ENCODE results near the gene B3GALNT2.
A peak's percentile ranks its signal among the peaks of the same experiment; 100 is the strongest.

The B3GALNT2 gene

GRCh38 chr1:235516862-235517446 is 12.7 kb upstream of the B3GALNT2 start:
- TF ChIP-seq ZNF266 (tag by site-specific recombination; IDR thresholded peaks at IDR 0.05; ENCODE audit: low read depth), result no peak
- peak; percentile 33; the same call in 1 of the 2 replicates for TF ChIP-seq ZBTB20 (tag by site-specific recombination; IDR thresholded peaks at IDR 0.05)
- TF ChIP-seq ZNF776 (tag by site-specific recombination; IDR thresholded peaks at IDR 0.05; ENCODE audit: borderline replicate concordance), result no peak
- no peak for TF ChIP-seq ZNF426 (tag by site-specific recombination; IDR thresholded peaks at IDR 0.05)
- Histone ChIP-seq H3K27ac (ENCODE audit: extremely low read depth, low read depth, low read length) (no peak overlapping the region), H3K4me3 (ENCODE audit: low read depth, low read length) (no peak overlapping the region), H3K36me3 (ENCODE audit: control insufficient read depth in 2 of 2, insufficient read depth in 1 of 2, low read length in 2 of 2) (no peaks in the 10 kb centered on the region), H3K9me3 (ENCODE audit: control insufficient read depth, insufficient read depth, low read depth, low read length) (no peaks in the 10 kb centered on the region), H3K4me1 (ENCODE audit: control insufficient read depth, insufficient read depth, low read length) (no peaks in the 10 kb centered on the region)
- CTCF ChIA-PET, result interaction anchor here (0.6 to 5.6 kb wide), 8 partner anchors 10 to 455 kb away, joined by 3 to 47 read pairs (median 4); no protein-coding TSS in a partner anchor
- POLR2A ChIA-PET, result interaction anchor here (1.3 kb wide), 1 partner anchor 12 kb away, joined by 12 read pairs; the partner anchor contains the start of gene B3GALNT2

GRCh38 chr1:235515844-235516512 is 11.7 kb upstream of the B3GALNT2 start:
- no peak for TF ChIP-seq ZNF692 (tag by site-specific recombination; IDR thresholded peaks at IDR 0.05)
- no peak for TF ChIP-seq ZNF707 (tag by site-specific recombination; IDR thresholded peaks at IDR 0.05)
- no peak for TF ChIP-seq ZNF548 (tag by site-specific recombination; IDR thresholded peaks at IDR 0.05)
- TF ChIP-seq MYNN (tag by site-specific recombination; IDR thresholded peaks at IDR 0.05; ENCODE audit: borderline replicate concordance), result peak; percentile 55; the same call in 1 of the 2 replicates
- H3K9me3 ChIP-seq (ENCODE audit: control insufficient read depth, insufficient read depth, low read depth, low read length), result no peaks in the 10 kb centered on the region
- H3K27ac ChIP-seq (ENCODE audit: extremely low read depth, low read depth, low read length), result no peak overlapping the region
- CTCF ChIA-PET, result interaction anchor here (0.5 to 5.6 kb wide), 12 partner anchors 11 to 1116 kb away, joined by 3 to 47 read pairs (median 4); no protein-coding TSS in a partner anchor
- no peak overlapping the region for H3K4me3 ChIP-seq (ENCODE audit: low read depth, low read length)
- no peaks in the 10 kb centered on the region for H3K36me3 ChIP-seq (ENCODE audit: control insufficient read depth in 2 of 2, insufficient read depth in 1 of 2, low read length in 2 of 2)
- H3K4me1 ChIP-seq (ENCODE audit: control insufficient read depth, insufficient read depth, low read length), result no peaks in the 10 kb centered on the region
- POLR2A ChIA-PET, result interaction anchor here (1.3 kb wide), 1 partner anchor 11 kb away, joined by 12 read pairs; the partner anchor contains the start of gene B3GALNT2

- CTCF ChIA-PET, result interaction anchor here (0.6 to 5.6 kb wide), 54 partner anchors 8 to 567 kb away, joined by 3 to 47 read pairs (median 4); partner anchors contain the start of gene B3GALNT2
- Histone ChIP-seq H3K36me3 (ENCODE audit: control insufficient read depth in 2 of 2, insufficient read depth in 1 of 2, low read length in 2 of 2) (no peaks in the 10 kb centered on the region), H3K4me1 (ENCODE audit: control insufficient read depth, insufficient read depth, low read length) (no peaks in the 10 kb centered on the region), H3K4me3 (ENCODE audit: low read depth, low read length) (no peak overlapping the region), H3K27ac (ENCODE audit: extremely low read depth, low read depth, low read length) (no peak overlapping the region), H3K9me3 (ENCODE audit: control insufficient read depth, insufficient read depth, low read depth, low read length) (no peaks in the 10 kb centered on the region)
- POLR2A ChIA-PET, result interaction anchor here (0.6 to 1.0 kb wide), 2 partner anchors 9 to 78 kb away, joined by 3 to 11 read pairs; partner anchors contain the start of gene B3GALNT2
- no peak for TF ChIP-seq ZNF398 (tag by site-specific recombination; IDR thresholded peaks at IDR 0.05)
- peak; percentile 62 for TF ChIP-seq SP7 (tag by site-specific recombination; IDR thresholded peaks at IDR 0.05)
- TF ChIP-seq IKZF3 (tag by site-specific recombination; IDR thresholded peaks at IDR 0.05), result peak; percentile 56; the same call in 1 of the 2 replicates
- no peak for TF ChIP-seq ZFP37 (tag by site-specific recombination; IDR thresholded peaks at IDR 0.05)
- no peak for TF ChIP-seq ZNF140 (tag by site-specific recombination; IDR thresholded peaks at IDR 0.05)
- TF ChIP-seq ZNF335 (tag by site-specific recombination; conservative IDR thresholded peaks at IDR 0.05), result no peak
- TF ChIP-seq ZNF24 (tag by site-specific recombination; IDR thresholded peaks at IDR 0.05), result 0 out of 2 replicates have a peak, but pooled peaks have one; percentile 11
- 0 out of 2 replicates have a peak, but pooled peaks have one; percentile 28 for TF ChIP-seq ZNF501 (tag by site-specific recombination; IDR thresholded peaks at IDR 0.05)
- peak; percentile 19; the same call in 1 of the 2 replicates for TF ChIP-seq ZNF449 (tag by site-specific recombination; IDR thresholded peaks at IDR 0.05)
- peak; percentile 86; the same call in 1 of the 2 replicates for TF ChIP-seq ZNF660 (tag by site-specific recombination; IDR thresholded peaks at IDR 0.05)
- TF ChIP-seq ZNF292 (tag by site-specific recombination; IDR thresholded peaks at IDR 0.05; ENCODE audit: borderline replicate concordance, low read depth), result no peak
- TF ChIP-seq CTCF (tag by site-specific recombination; IDR thresholded peaks at IDR 0.05), result peak; percentile 61; the same call in 1 of the 2 replicates
- TF ChIP-seq ZNF571 (tag by site-specific recombination; IDR thresholded peaks at IDR 0.05), result no peak
Observed at GRCh38 chr1:235513495-235514366, 9.5 kb upstream of the B3GALNT2 start.
